GM12872 (cell line): ENCODE measurements around the gene DNER.

ENCODE experiments used
- TF ChIP-seq, protein P1 (sequence below): IDR thresholded peaks from 3 replicates; pipeline ENCODE4 v1.5.1; 2011; ENCODE audit warnings: low read depth, mild to moderate bottlenecking, low read length, moderate library complexity; ENCODE audit not compliant: insufficient read depth

The DNER gene, protein sequence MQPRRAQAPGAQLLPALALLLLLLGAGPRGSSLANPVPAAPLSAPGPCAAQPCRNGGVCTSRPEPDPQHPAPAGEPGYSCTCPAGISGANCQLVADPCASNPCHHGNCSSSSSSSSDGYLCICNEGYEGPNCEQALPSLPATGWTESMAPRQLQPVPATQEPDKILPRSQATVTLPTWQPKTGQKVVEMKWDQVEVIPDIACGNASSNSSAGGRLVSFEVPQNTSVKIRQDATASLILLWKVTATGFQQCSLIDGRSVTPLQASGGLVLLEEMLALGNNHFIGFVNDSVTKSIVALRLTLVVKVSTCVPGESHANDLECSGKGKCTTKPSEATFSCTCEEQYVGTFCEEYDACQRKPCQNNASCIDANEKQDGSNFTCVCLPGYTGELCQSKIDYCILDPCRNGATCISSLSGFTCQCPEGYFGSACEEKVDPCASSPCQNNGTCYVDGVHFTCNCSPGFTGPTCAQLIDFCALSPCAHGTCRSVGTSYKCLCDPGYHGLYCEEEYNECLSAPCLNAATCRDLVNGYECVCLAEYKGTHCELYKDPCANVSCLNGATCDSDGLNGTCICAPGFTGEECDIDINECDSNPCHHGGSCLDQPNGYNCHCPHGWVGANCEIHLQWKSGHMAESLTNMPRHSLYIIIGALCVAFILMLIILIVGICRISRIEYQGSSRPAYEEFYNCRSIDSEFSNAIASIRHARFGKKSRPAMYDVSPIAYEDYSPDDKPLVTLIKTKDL

DNA sequence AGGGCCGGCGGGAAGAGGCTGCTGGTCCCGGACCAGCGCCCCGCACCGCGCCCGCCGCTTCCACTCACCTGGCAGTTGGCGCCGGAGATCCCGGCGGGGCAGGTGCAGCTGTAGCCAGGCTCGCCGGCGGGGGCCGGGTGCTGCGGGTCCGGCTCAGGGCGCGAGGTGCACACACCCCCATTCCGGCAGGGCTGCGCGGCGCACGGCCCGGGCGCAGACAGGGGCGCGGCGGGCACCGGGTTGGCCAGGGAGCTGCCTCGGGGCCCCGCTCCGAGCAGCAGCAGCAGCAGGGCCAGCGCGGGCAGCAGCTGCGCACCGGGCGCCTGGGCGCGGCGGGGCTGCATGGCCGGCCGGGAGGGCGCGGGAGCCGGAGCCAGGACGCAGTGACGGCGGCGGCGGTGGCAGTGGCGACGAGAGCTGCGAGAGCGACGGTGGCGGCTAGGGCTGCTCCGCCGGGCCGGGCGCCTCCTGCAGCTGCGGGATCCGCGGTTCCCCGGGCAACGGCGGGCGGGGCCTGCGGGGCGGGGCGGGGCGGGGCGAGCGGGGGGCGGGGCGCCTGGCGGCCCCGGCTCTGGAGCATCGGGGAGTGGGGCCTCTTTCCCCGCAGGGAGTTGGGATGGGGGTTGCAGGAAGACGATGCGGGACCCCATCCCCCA, at the start of gene DNER:
TSS of gene DNER (minus strand) at position 476 of the 656 bp plus-strand sequence. CDS start at position 344, 132 bp downstream.
- TF ChIP-seq, protein P1, sequence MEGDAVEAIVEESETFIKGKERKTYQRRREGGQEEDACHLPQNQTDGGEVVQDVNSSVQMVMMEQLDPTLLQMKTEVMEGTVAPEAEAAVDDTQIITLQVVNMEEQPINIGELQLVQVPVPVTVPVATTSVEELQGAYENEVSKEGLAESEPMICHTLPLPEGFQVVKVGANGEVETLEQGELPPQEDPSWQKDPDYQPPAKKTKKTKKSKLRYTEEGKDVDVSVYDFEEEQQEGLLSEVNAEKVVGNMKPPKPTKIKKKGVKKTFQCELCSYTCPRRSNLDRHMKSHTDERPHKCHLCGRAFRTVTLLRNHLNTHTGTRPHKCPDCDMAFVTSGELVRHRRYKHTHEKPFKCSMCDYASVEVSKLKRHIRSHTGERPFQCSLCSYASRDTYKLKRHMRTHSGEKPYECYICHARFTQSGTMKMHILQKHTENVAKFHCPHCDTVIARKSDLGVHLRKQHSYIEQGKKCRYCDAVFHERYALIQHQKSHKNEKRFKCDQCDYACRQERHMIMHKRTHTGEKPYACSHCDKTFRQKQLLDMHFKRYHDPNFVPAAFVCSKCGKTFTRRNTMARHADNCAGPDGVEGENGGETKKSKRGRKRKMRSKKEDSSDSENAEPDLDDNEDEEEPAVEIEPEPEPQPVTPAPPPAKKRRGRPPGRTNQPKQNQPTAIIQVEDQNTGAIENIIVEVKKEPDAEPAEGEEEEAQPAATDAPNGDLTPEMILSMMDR: no peak

DNA sequence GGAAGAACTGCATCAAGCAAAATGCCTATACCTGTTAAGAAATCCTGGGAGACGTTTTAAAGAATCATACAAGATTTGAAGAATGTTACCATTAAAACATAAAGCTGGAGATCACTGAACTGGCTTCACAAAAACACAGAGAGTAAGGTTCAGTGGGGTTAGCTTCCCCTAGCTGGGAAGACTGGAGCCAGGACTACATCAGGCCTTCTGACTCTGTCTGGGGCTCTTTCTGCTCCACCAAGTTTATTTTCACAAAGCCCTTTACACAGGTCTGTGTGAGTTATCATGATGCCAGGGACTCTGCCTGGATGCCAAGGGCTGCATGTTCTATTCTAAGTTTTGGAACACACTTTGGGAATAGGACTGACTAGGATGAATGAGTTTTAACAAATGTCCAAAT, 47.3 kb upstream of the DNER start:
- TF ChIP-seq, protein P1: no peak

DNA sequence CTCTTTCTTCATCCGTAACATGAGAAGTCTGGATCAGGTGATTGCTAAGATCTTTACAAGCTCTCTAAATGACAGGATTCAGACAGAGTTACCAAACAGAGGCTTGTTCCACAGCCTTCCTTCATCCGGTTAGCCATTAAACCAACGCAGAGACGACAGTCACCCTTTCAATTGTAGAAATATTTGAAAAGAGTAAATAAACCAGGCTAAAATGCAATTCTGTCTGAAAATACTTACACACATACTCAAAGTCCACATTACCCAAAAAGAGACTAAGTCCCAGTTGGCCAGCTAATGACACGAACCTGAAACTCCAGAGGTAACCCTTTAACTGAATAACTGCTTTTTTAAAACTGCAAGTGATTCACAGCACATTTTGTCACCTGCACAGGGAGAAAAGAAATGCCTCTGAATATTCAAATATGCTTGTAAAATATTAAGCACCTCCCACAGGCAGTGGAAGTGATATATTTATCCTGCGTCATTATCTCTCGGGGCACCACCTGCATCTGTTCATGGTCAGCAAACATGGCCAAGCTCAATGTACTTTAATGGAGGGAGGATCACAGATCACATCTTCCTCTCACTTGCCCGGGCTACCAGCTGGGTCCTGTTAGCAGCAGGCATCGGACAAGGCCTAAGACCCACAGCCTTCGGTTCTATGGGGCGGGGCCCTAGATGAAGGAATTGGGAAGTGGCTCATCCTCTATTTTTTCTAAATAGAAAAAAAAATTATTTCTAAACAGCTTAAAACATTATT, 38.8 kb upstream of the DNER start:
- TF ChIP-seq, protein P1: no peak

DNA sequence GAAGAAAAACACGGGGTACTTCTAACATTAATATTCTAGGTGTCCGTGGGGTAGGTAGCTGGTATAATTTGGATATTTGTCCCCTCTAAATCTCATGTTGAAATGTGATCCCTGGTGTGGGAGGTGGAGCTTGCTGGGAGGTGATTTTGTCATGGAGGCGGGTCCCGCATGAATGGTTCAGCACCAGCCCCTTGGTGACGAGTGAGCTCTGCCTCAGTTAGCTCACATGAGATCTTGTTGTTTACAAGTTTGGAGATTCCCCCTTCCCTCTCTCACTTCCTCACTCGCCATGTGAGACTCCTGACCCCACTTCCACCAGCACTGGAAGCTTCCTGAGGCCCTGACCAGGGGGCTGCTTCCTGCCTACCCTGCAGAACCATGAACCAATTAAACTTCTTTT, 35.4 kb upstream of the DNER start:
- TF ChIP-seq, protein P1: no peak

DNA sequence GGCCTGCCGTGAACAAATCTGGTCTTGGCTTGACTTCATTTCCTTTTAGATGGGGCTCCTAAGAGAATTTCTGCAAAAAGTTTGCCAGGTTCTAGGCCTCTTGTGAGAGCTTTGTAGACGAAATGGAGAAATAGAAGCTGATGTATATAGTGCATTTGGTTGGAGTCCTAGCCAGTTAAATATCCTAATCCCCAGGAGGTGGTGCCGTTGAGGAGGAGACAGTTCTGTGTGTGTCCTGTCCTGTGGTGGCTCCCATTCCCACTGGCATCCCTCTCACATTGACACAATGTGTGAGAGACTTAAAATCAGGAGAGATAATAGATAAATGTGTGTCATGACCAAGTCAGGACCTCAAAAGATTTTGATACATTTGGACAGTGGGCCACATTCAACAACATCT, 34.6 kb upstream of the DNER start:
- TF ChIP-seq, protein P1: no peak

DNA sequence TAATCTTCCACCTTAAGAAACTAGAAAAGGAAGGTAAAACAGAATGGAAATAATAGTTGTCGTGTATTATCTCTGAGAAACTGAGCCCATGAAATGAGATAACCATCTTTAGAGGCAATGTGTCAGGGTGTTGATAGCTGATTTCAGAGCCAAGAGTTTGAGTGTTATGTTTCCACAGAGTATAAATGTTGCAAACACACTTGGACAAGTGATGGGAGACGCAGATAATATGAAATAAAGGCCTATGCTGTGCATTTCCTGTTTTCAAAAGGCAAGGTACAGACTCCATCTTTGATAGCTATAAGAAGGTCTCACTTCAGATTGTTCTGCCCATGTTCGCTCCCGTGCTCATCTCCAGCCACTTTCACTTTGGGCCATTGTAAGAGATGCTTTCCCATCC, 25.9 kb upstream of the DNER start:
- TF ChIP-seq, protein P1: no peak
